DLD1 (cell line): ENCODE results near the gene C9orf43.

Experiments used
- in situ Hi-C: cut with HindIII; loops from 2 replicates; pipeline ENCODE4 v1.10.0; 2017; ENCODE audit warnings: low sequenced_read_pairs

The C9orf43 gene

GRCh38 chr9:113463418-113464285 is 53.1 kb downstream of the C9orf43 start, which contains the start of gene RGS3:
Gene RGS3, plus strand, starts transcription at chr9:113463727. Its CDS starts 76 bp downstream, at chr9:113463803.
- in situ Hi-C loops, result no loop called here

GRCh38 chr9:113464286-113464660 is 53.7 kb downstream of the C9orf43 start:
- in situ Hi-C loops, result no loop called here

- in situ Hi-C loops, result no loop called here
Observed at GRCh38 chr9:113465599-113466140, 55.1 kb downstream of the C9orf43 start.

DNA sequence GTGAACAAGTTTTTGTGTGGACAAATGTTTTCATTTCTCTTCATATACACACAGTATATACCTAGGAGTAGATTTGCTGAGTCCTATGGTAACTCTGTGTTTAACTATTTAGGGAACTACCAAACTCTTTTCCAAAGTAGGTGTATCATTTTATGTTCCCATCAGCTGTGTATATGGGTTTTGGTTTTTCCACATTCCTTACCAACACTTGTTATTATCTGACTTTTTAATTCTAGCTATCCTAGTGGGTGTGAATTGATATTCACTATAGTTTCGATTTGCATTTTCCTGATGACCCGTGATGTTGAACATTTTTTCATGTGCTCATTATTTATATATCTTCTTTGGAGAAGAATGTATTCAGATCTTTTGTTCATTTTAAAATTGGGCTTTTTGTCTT is 56.6 kb downstream of the C9orf43 start:
- in situ Hi-C loops, result no loop called here

DNA sequence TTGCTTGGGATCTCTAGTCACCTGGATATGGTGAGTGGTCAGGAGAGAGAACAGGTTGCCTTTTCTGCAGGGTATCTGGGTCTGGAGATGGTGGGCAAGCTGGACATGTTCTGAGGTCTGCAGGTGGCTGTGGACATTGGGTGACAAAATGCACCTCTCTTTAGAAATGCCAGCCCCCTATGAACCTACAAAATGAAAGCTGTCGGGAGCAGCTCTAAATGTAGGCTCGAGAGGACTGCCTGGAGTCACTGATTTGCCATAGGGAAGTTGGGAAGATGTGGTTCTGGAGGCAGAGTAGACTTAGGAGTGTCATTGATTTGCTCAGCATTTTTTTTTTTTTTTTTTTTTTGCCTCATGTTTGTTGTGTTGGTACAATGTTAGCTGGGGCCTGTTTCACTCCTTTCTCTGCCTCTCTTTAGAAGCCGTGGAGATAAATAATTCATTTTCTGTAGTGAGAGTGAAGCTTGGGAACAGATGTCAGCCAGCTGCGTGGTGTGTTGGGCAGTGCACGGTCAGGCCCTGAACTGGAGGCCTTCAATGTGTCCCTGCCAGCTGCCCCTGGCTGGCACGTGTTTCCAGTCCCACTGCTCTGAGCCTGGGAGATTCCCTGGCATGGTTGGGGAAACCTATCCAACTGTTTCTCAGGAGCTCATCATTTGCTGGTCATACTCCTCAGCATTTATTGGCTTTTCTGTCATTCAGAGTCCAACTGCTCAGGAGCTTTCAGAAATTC is 58.3 kb downstream of the C9orf43 start:
- in situ Hi-C loops, result no loop called here

GRCh38 chr9:113471143-113471542 is 60.6 kb downstream of the C9orf43 start:
- in situ Hi-C loops, result no loop called here

GRCh38 chr9:113471566-113471965 is 61.0 kb downstream of the C9orf43 start:
- in situ Hi-C loops, result no loop called here

- in situ Hi-C loops, result no loop called here
Observed at GRCh38 chr9:113472199-113472598, 61.7 kb downstream of the C9orf43 start.

GRCh38 chr9:113474360-113475028 is 63.9 kb downstream of the C9orf43 start:
- in situ Hi-C loops, result no loop called here

DNA sequence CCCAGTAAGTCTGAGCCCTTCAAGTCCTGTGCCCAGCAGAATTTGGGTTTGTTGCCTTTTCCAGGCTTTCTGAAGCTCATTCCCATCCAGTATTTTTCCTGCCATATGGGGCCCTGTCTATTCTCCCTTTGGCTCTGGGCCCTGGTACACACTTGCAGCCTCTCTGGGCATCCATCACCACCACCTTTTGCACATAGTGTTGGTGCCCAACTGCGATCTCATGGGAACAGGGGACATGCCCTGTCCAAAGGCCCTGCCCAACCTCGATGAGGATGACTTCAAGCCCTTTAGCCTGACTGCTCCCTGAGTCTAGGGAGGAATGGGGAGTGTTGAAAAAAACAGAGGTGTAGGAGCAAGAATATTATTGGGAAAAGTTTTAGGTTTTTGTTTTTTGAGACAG is 64.5 kb downstream of the C9orf43 start:
- in situ Hi-C loops, result no loop called here

DNA sequence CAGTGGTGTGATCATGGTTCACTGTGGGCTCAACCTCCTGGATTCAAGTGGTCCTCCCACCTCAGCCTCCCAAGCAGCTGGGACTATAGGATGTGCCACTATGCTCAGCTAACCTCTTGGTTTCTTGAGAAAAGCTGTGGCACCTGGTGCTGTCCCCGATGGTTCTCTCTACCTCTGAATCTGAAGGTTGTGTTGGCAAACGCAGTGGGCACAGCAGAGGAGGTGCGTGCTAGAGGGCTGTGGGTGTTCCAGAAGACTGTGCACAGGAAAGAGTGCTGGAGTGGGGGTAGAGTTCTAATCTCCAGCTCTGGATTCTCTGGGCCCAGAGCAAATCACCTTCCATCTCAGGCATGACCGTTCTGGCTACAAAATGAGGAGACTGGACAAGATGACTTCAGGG is 65.4 kb downstream of the C9orf43 start:
- in situ Hi-C loops, result no loop called here

- in situ Hi-C loops, result no loop called here
Observed at GRCh38 chr9:113476511-113476916, 66.0 kb downstream of the C9orf43 start.

GRCh38 chr9:113477058-113477457 is 66.5 kb downstream of the C9orf43 start:
- in situ Hi-C loops, result no loop called here

GRCh38 chr9:113477661-113478060 is 67.1 kb downstream of the C9orf43 start:
- in situ Hi-C loops, result no loop called here

- in situ Hi-C loops, result no loop called here
Observed at GRCh38 chr9:113479174-113479621, 68.7 kb downstream of the C9orf43 start.
